ENCODE data around the gene CSAD. TPM values are rescaled to one million over a fixed set of nuclear protein-coding genes. Genes with fewer than 3 reads are reported as not detected.
"Not testable (repeated sequence)": the region's sequence is repeated elsewhere in the genome, so short reads cannot be mapped to it uniquely, and the experiment has no call there.

Gene CSAD
- total and polyA plus RNA-seq, 10 donors, result 17.9 to 73.0 (median 36.3) TPM

DNA sequence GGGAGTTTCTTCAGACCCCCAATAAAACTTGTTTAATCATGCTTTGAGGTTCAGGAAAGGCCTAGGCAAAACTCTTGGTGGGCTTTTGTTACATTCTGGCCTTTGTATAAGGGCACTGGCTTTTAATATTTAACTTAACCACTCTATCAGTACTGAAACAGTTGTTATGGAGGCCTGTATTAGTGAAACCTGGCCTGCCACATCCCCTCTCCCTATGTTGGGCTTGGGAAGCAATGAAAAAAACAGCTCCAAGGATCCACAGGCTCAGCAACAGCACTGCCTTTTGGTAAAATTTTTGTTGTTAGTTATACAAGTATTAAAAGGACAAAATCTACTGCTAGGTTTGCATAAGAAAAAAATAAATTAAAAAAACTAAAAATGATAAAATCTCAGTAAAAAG is 66.8 kb downstream of the CSAD start:
- no peaks in the 10 kb centered on the region for H3K9me3 ChIP-seq
- H3K4me1 ChIP-seq, result peaks cover 0 to 5% (median 0%) of the 10 kb centered on the region in 6 donors
- H3K27me3 ChIP-seq (replicated peaks in 1 of 7), result no peaks in the 10 kb centered on the region
- TF ChIP-seq, protein P1, sequence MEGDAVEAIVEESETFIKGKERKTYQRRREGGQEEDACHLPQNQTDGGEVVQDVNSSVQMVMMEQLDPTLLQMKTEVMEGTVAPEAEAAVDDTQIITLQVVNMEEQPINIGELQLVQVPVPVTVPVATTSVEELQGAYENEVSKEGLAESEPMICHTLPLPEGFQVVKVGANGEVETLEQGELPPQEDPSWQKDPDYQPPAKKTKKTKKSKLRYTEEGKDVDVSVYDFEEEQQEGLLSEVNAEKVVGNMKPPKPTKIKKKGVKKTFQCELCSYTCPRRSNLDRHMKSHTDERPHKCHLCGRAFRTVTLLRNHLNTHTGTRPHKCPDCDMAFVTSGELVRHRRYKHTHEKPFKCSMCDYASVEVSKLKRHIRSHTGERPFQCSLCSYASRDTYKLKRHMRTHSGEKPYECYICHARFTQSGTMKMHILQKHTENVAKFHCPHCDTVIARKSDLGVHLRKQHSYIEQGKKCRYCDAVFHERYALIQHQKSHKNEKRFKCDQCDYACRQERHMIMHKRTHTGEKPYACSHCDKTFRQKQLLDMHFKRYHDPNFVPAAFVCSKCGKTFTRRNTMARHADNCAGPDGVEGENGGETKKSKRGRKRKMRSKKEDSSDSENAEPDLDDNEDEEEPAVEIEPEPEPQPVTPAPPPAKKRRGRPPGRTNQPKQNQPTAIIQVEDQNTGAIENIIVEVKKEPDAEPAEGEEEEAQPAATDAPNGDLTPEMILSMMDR (IDR thresholded peaks at IDR 0.05 in 8 of 11, conservative IDR thresholded peaks at IDR 0.05 in 3 of 11), result no peak
- TF ChIP-seq POLR2AphosphoS5 (IDR thresholded peaks at IDR 0.05) (no peak), POLR2A (IDR thresholded peaks at IDR 0.05) (no peak)
- no peak overlapping the region for H3K27ac ChIP-seq
- H3K4me3 ChIP-seq, result no peak overlapping the region
- peaks cover 0 to 12% (median 0%) of the 10 kb centered on the region in 6 donors for H3K36me3 ChIP-seq
- intact Hi-C loops (cut with DNase I; ENCODE audit: low total_unique reads), result no loop called here
- no peak for DNase-seq

DNA sequence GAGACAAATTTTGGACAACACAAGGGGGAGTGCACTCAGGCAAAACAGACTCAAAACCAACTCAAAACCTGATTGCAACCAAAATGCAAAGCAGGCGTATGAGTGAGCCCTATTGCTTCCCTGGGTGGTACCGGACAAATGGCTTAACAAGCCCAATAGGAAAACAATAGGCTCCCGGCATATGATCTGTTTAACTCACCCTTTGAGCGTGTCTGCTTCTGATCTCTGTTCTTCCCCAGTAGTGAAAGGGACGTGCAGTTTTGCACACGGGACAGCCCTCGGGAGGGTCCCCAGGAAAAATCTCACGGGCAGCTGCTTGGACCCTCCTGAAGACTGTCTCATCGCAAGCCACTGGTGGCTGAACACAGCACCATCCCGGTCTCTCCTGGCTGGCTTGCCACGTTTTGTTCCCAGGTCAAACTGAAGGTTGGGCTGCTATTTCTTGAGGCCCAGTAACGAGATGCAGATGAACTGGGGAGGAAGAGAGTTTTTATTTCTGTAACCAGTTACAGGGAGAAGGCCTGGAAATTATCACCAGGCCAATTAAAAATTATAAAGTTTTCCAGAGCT is 67.5 kb downstream of the CSAD start:
- H3K4me3 ChIP-seq, result no peak overlapping the region
- no peaks in the 10 kb centered on the region for H3K27me3 ChIP-seq (replicated peaks in 1 of 7)
- 89 to 95% (median 91%) methylated on average over 12 of the region's 12 CpGs for WGBS, 5 donors
- intact Hi-C loops (cut with DNase I; ENCODE audit: low total_unique reads), result no loop called here
- peaks cover 0 to 5% (median 0%) of the 10 kb centered on the region in 6 donors for H3K4me1 ChIP-seq
- no peaks in the 10 kb centered on the region for H3K9me3 ChIP-seq
- H3K27ac ChIP-seq, result no peak overlapping the region
- peaks cover 0 to 9% (median 0%) of the 10 kb centered on the region in 6 donors for H3K36me3 ChIP-seq
- no peak for DNase-seq
- TF ChIP-seq POLR2A (IDR thresholded peaks at IDR 0.05), result no peak
- TF ChIP-seq, protein P1 (IDR thresholded peaks at IDR 0.05 in 8 of 11, conservative IDR thresholded peaks at IDR 0.05 in 3 of 11), result no peak
- TF ChIP-seq POLR2AphosphoS5 (IDR thresholded peaks at IDR 0.05), result no peak

DNA sequence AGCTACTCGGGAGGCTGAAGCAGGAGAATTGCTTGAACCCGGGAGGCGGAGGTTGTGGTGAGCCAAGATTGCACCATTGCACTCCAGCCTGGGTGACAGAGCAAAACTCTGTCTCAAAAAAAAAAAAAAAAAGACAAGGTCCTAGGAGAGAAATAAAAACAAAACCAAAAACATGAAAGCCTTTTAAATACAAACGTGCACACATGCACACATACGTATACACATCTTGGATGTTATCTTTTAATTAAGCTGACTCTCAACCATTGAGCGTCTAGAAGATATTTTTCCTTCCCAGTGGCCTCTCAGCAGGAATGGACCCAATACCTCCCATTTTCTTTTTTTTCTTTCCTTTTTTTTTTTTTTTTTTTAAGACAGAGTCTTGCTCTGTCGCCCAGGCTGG is 68.3 kb downstream of the CSAD start:
- H3K4me3 ChIP-seq; H3K27me3 ChIP-seq (replicated peaks in 1 of 7); H3K4me1 ChIP-seq; intact Hi-C loops (cut with DNase I; ENCODE audit: low total_unique reads); H3K9me3 ChIP-seq; H3K27ac ChIP-seq; DNase-seq; H3K36me3 ChIP-seq: not testable (repeated sequence)
- WGBS, 5 donors, result 75 to 89% (median 79%) methylated on average over 6 to 7 of the region's 7 CpGs

Small RNA genes within 50 kb of the gene (small RNA-seq; reads per million reads assigned to genes)
- 0 reads per million in 4 donors for gene HIGD1AP1
- gene RNU6-333P, result 0 reads per million in 4 donors

Other genes starting within 250 kb of the CSAD start
- 10 to 100 TPM; 23.3 to 57.2 (median 26.0) TPM for gene KRT18, start 231.8 kb downstream of the CSAD start, total RNA-seq
- gene KRT18, start 231.8 kb downstream of the CSAD start, polyA plus RNA-seq, result 10 to 100 TPM; 16.8 to 23.0 (median 18.4) TPM
- 100 to 1,000 TPM; 379 to 490 (median 468) TPM for gene EIF4B, start 174.5 kb downstream of the CSAD start, total RNA-seq
- 100 to 1,000 TPM; 105 to 132 (median 119) TPM for gene EIF4B, start 174.5 kb downstream of the CSAD start, polyA plus RNA-seq
- 100 to 1,000 TPM in 6 of 7 donors, 10 to 100 TPM in 1; 72.4 to 301 (median 170) TPM for gene TNS2, start 130.9 kb downstream of the CSAD start, total RNA-seq
- gene TNS2, start 130.9 kb downstream of the CSAD start, polyA plus RNA-seq, result 100 to 1,000 TPM in 1 of 3 donors, 10 to 100 TPM in 2; 36.6 to 159 (median 67.5) TPM
- 10 to 100 TPM; 29.2 to 44.5 (median 36.4) TPM for gene SPRYD3, start 101.5 kb downstream of the CSAD start, total RNA-seq
- 10 to 100 TPM; 10.8 to 31.0 (median 15.9) TPM for gene SPRYD3, start 101.5 kb downstream of the CSAD start, polyA plus RNA-seq
- 100 to 1,000 TPM in 2 of 7 donors, 10 to 100 TPM in 5; 35.2 to 183 (median 75.6) TPM for gene IGFBP6, start 83.3 kb downstream of the CSAD start, total RNA-seq
- 100 to 1,000 TPM in 2 of 3 donors, 10 to 100 TPM in 1; 37.1 to 144 (median 130) TPM for gene IGFBP6, start 83.3 kb downstream of the CSAD start, polyA plus RNA-seq
- gene SOAT2, start 77.4 kb downstream of the CSAD start, total RNA-seq, result under 1 TPM in 6 of 7 donors, not detected in 1; 0.37 to 0.80 (median 0.54) TPM
- 1 to 10 TPM in 1 of 3 donors, under 1 TPM in 2; 0.52 to 2.2 (median 0.99) TPM for gene SOAT2, start 77.4 kb downstream of the CSAD start, polyA plus RNA-seq
- gene ZNF740, start 203 bp downstream of the CSAD start, total RNA-seq, result 10 to 100 TPM; 23.6 to 66.1 (median 45.1) TPM
- 10 to 100 TPM in 1 of 3 donors, 1 to 10 TPM in 2; 5.6 to 12.1 (median 7.5) TPM for gene ZNF740, start 203 bp downstream of the CSAD start, polyA plus RNA-seq
- 10 to 100 TPM; 35.5 to 75.5 (median 62.2) TPM for gene ITGB7, start 26.3 kb upstream of the CSAD start, total RNA-seq
- gene ITGB7, start 26.3 kb upstream of the CSAD start, polyA plus RNA-seq, result 10 to 100 TPM; 23.9 to 62.5 (median 46.5) TPM
- gene RARG, start 51.3 kb upstream of the CSAD start, total RNA-seq, result 10 to 100 TPM in 5 of 7 donors, 1 to 10 TPM in 2; 9.4 to 20.8 (median 14.4) TPM
- 10 to 100 TPM in 1 of 3 donors, 1 to 10 TPM in 2; 4.6 to 10.1 (median 4.9) TPM for gene RARG, start 51.3 kb upstream of the CSAD start, polyA plus RNA-seq
- 1 to 10 TPM; 1.7 to 7.2 (median 4.7) TPM for gene ESPL1, start 87.4 kb upstream of the CSAD start, total RNA-seq
- gene ESPL1, start 87.4 kb upstream of the CSAD start, polyA plus RNA-seq, result 1 to 10 TPM in 1 of 3 donors, under 1 TPM in 2; 0.85 to 1.9 (median 0.93) TPM
- 100 to 1,000 TPM; 399 to 795 (median 497) TPM for gene PFDN5, start 114.6 kb upstream of the CSAD start, total RNA-seq
- gene PFDN5, start 114.6 kb upstream of the CSAD start, polyA plus RNA-seq, result 1,000 to 10,000 TPM; 1,813 to 2,525 (median 1,837) TPM
- gene MYG1, start 118.8 kb upstream of the CSAD start, total RNA-seq, result 10 to 100 TPM; 31.1 to 53.3 (median 34.9) TPM
- gene MYG1, start 118.8 kb upstream of the CSAD start, polyA plus RNA-seq, result 10 to 100 TPM; 56.6 to 79.2 (median 76.0) TPM
- 10 to 100 TPM; 39.3 to 67.9 (median 49.7) TPM for gene AAAS, start 140.7 kb upstream of the CSAD start, total RNA-seq
- 10 to 100 TPM; 32.4 to 42.4 (median 33.5) TPM for gene AAAS, start 140.7 kb upstream of the CSAD start, polyA plus RNA-seq
- not detected for gene SP7, start 155.4 kb upstream of the CSAD start, total RNA-seq
- not detected for gene SP7, start 155.4 kb upstream of the CSAD start, polyA plus RNA-seq
- gene SP1, start 199.3 kb upstream of the CSAD start, total RNA-seq, result 10 to 100 TPM; 75.6 to 92.8 (median 86.1) TPM
- 10 to 100 TPM in 1 of 3 donors, 1 to 10 TPM in 2; 9.1 to 13.6 (median 9.9) TPM for gene SP1, start 199.3 kb upstream of the CSAD start, polyA plus RNA-seq
- 10 to 100 TPM in 3 of 7 donors, 1 to 10 TPM in 4; 3.7 to 20.6 (median 8.8) TPM for gene AMHR2, start 242.9 kb upstream of the CSAD start, total RNA-seq
- gene AMHR2, start 242.9 kb upstream of the CSAD start, polyA plus RNA-seq, result 1 to 10 TPM; 1.2 to 7.4 (median 1.7) TPM